ENCODE results near the gene HS3ST3A1. TPM values are rescaled to one million over a fixed set of nuclear protein-coding genes. Genes with fewer than 3 reads are reported as not detected.

Gene HS3ST3A1
- total and polyA plus RNA-seq, 4 donors = 2.1 to 4.4 (median 4.1) TPM

GRCh38 chr17:13636951-13637350 is 35.2 kb upstream of the HS3ST3A1 start:
- Histone ChIP-seq H3K27ac (ENCODE audit: low read depth, low read length) (no peak overlapping the region), H3K36me3 (ENCODE audit: control insufficient read depth, insufficient read depth, low read length) (no peaks in the 10 kb centered on the region), H3K4me3 (ENCODE audit: low read depth, low read length) (no peak overlapping the region), H3K27me3 (ENCODE audit: control insufficient read depth, insufficient read depth, low read length) (no peaks in the 10 kb centered on the region), H3K9me3 (ENCODE audit: control insufficient read depth, insufficient read depth, low read length) (no peaks in the 10 kb centered on the region), H3K4me1 (ENCODE audit: control insufficient read depth, insufficient read depth, low read length) (no peaks in the 10 kb centered on the region)
- 95% methylated on average over 4 of the region's 8 CpGs for WGBS (ENCODE audit: insufficient coverage)
- DNase-seq (ENCODE audit: low read depth in 4 of 6, low spot score in 6 of 6) = no peak

GRCh38 chr17:13635951-13636350 is 34.2 kb upstream of the HS3ST3A1 start:
- Histone ChIP-seq H3K4me3 (ENCODE audit: low read depth, low read length) (no peak overlapping the region), H3K9me3 (ENCODE audit: control insufficient read depth, insufficient read depth, low read length) (no peaks in the 10 kb centered on the region), H3K36me3 (ENCODE audit: control insufficient read depth, insufficient read depth, low read length) (no peaks in the 10 kb centered on the region), H3K4me1 (ENCODE audit: control insufficient read depth, insufficient read depth, low read length) (no peaks in the 10 kb centered on the region), H3K27ac (ENCODE audit: low read depth, low read length) (no peak overlapping the region), H3K27me3 (ENCODE audit: control insufficient read depth, insufficient read depth, low read length) (no peaks in the 10 kb centered on the region)
- DNase-seq (ENCODE audit: low read depth in 4 of 6, low spot score in 6 of 6) = no peak
- WGBS (ENCODE audit: insufficient coverage) = 67% methylated on average over 2 of the region's 5 CpGs

GRCh38 chr17:13634021-13634420 is 32.3 kb upstream of the HS3ST3A1 start:
- Histone ChIP-seq H3K27me3 (ENCODE audit: control insufficient read depth, insufficient read depth, low read length) (no peaks in the 10 kb centered on the region), H3K4me3 (ENCODE audit: low read depth, low read length) (no peak overlapping the region), H3K4me1 (ENCODE audit: control insufficient read depth, insufficient read depth, low read length) (no peaks in the 10 kb centered on the region), H3K27ac (ENCODE audit: low read depth, low read length) (no peak overlapping the region), H3K9me3 (ENCODE audit: control insufficient read depth, insufficient read depth, low read length) (no peaks in the 10 kb centered on the region), H3K36me3 (ENCODE audit: control insufficient read depth, insufficient read depth, low read length) (no peaks in the 10 kb centered on the region)
- no CpG with 5 or more reads among the region's 1 CpG for WGBS (ENCODE audit: insufficient coverage)
- DNase-seq (ENCODE audit: low read depth in 4 of 6, low spot score in 6 of 6) = peak in 1 of 6 donors; percentile 13

GRCh38 chr17:13631529-13631928 is 29.8 kb upstream of the HS3ST3A1 start:
- Histone ChIP-seq H3K4me1 (ENCODE audit: control insufficient read depth, insufficient read depth, low read length) (no peaks in the 10 kb centered on the region), H3K27me3 (ENCODE audit: control insufficient read depth, insufficient read depth, low read length) (no peaks in the 10 kb centered on the region), H3K9me3 (ENCODE audit: control insufficient read depth, insufficient read depth, low read length) (no peaks in the 10 kb centered on the region), H3K4me3 (ENCODE audit: low read depth, low read length) (no peak overlapping the region), H3K36me3 (ENCODE audit: control insufficient read depth, insufficient read depth, low read length) (no peaks in the 10 kb centered on the region), H3K27ac (ENCODE audit: low read depth, low read length) (no peak overlapping the region)
- 88% methylated on average over 2 of the region's 2 CpGs for WGBS (ENCODE audit: insufficient coverage)
- DNase-seq (ENCODE audit: low read depth in 4 of 6, low spot score in 6 of 6) = no peak

GRCh38 chr17:13626703-13627102 is 25.0 kb upstream of the HS3ST3A1 start:
- no peak overlapping the region for H3K4me3 ChIP-seq (ENCODE audit: low read depth, low read length)
- no peaks in the 10 kb centered on the region for H3K9me3 ChIP-seq (ENCODE audit: control insufficient read depth, insufficient read depth, low read length)
- H3K36me3 ChIP-seq (ENCODE audit: control insufficient read depth, insufficient read depth, low read length) = no peaks in the 10 kb centered on the region
- no CpG with 5 or more reads among the region's 1 CpG for WGBS (ENCODE audit: insufficient coverage)
- H3K27ac ChIP-seq (ENCODE audit: low read depth, low read length) = no peak overlapping the region
- H3K27me3 ChIP-seq (ENCODE audit: control insufficient read depth, insufficient read depth, low read length) = no peaks in the 10 kb centered on the region
- no peak for DNase-seq (ENCODE audit: low read depth in 4 of 6, low spot score in 6 of 6)
- H3K4me1 ChIP-seq (ENCODE audit: control insufficient read depth, insufficient read depth, low read length) = no peaks in the 10 kb centered on the region

- no peaks in the 10 kb centered on the region for H3K36me3 ChIP-seq (ENCODE audit: control insufficient read depth, insufficient read depth, low read length)
- H3K9me3 ChIP-seq (ENCODE audit: control insufficient read depth, insufficient read depth, low read length) = peaks cover 2% of the 10 kb centered on the region
- no peak overlapping the region for H3K27ac ChIP-seq (ENCODE audit: low read depth, low read length)
- H3K4me1 ChIP-seq (ENCODE audit: control insufficient read depth, insufficient read depth, low read length) = no peaks in the 10 kb centered on the region
- H3K4me3 ChIP-seq (ENCODE audit: low read depth, low read length) = no peak overlapping the region
- DNase-seq (ENCODE audit: low read depth in 4 of 6, low spot score in 6 of 6) = no peak
- no peaks in the 10 kb centered on the region for H3K27me3 ChIP-seq (ENCODE audit: control insufficient read depth, insufficient read depth, low read length)
- 73% methylated on average over 3 of the region's 4 CpGs for WGBS (ENCODE audit: insufficient coverage)
Measured at GRCh38 chr17:13619462-13619861, 17.7 kb upstream of the HS3ST3A1 start.

GRCh38 chr17:13616031-13616430 is 14.3 kb upstream of the HS3ST3A1 start:
- Histone ChIP-seq H3K27ac (ENCODE audit: low read depth, low read length) (no peak overlapping the region), H3K9me3 (ENCODE audit: control insufficient read depth, insufficient read depth, low read length) (peaks cover 6% of the 10 kb centered on the region), H3K27me3 (ENCODE audit: control insufficient read depth, insufficient read depth, low read length) (no peaks in the 10 kb centered on the region), H3K4me1 (ENCODE audit: control insufficient read depth, insufficient read depth, low read length) (no peaks in the 10 kb centered on the region), H3K4me3 (ENCODE audit: low read depth, low read length) (no peak overlapping the region), H3K36me3 (ENCODE audit: control insufficient read depth, insufficient read depth, low read length) (no peaks in the 10 kb centered on the region)
- 100% methylated on average over 1 of the region's 5 CpGs for WGBS (ENCODE audit: insufficient coverage)
- no peak for DNase-seq (ENCODE audit: low read depth in 4 of 6, low spot score in 6 of 6)

GRCh38 chr17:13609941-13610340 is 8.2 kb upstream of the HS3ST3A1 start:
- H3K4me1 ChIP-seq (ENCODE audit: control insufficient read depth, insufficient read depth, low read length) = no peaks in the 10 kb centered on the region
- no peaks in the 10 kb centered on the region for H3K36me3 ChIP-seq (ENCODE audit: control insufficient read depth, insufficient read depth, low read length)
- H3K4me3 ChIP-seq (ENCODE audit: low read depth, low read length) = no peak overlapping the region
- no peaks in the 10 kb centered on the region for H3K27me3 ChIP-seq (ENCODE audit: control insufficient read depth, insufficient read depth, low read length)
- DNase-seq (ENCODE audit: low read depth in 4 of 6, low spot score in 6 of 6) = no peak
- H3K27ac ChIP-seq (ENCODE audit: low read depth, low read length) = no peak overlapping the region
- H3K9me3 ChIP-seq (ENCODE audit: control insufficient read depth, insufficient read depth, low read length) = peaks cover 4% of the 10 kb centered on the region
- 85% methylated on average over 3 of the region's 4 CpGs for WGBS (ENCODE audit: insufficient coverage)

- Histone ChIP-seq H3K9me3 (ENCODE audit: control insufficient read depth, insufficient read depth, low read length) (no peaks in the 10 kb centered on the region), H3K36me3 (ENCODE audit: control insufficient read depth, insufficient read depth, low read length) (no peaks in the 10 kb centered on the region), H3K4me1 (ENCODE audit: control insufficient read depth, insufficient read depth, low read length) (peaks cover 14% of the 10 kb centered on the region), H3K27ac (ENCODE audit: low read depth, low read length) (peak overlapping the region; percentile 52), H3K4me3 (ENCODE audit: low read depth, low read length) (peak overlapping the region; percentile 54), H3K27me3 (ENCODE audit: control insufficient read depth, insufficient read depth, low read length) (peaks cover 40% of the 10 kb centered on the region)
- peak in 2 of 6 donors; percentile 53 to 67 for DNase-seq (ENCODE audit: low read depth in 4 of 6, low spot score in 6 of 6)
- WGBS (ENCODE audit: insufficient coverage) = under 1% methylated on average over 46 of the region's 46 CpGs
Measured at GRCh38 chr17:13601322-13601775, 380 bp downstream of the HS3ST3A1 start.

- 1% methylated on average over 101 of the region's 101 CpGs for WGBS (ENCODE audit: insufficient coverage)
- H3K4me1 ChIP-seq (ENCODE audit: control insufficient read depth, insufficient read depth, low read length) = peaks cover 14% of the 10 kb centered on the region
- no peaks in the 10 kb centered on the region for H3K9me3 ChIP-seq (ENCODE audit: control insufficient read depth, insufficient read depth, low read length)
- H3K36me3 ChIP-seq (ENCODE audit: control insufficient read depth, insufficient read depth, low read length) = no peaks in the 10 kb centered on the region
- H3K4me3 ChIP-seq (ENCODE audit: low read depth, low read length) = peak overlapping the region; percentile 54
- peaks cover 41% of the 10 kb centered on the region for H3K27me3 ChIP-seq (ENCODE audit: control insufficient read depth, insufficient read depth, low read length)
- DNase-seq (ENCODE audit: low read depth in 4 of 6, low spot score in 6 of 6) = peak in 2 of 6 donors; percentile 20 to 28
- H3K27ac ChIP-seq (ENCODE audit: low read depth, low read length) = peak overlapping the region; percentile 52
Measured at GRCh38 chr17:13600475-13601321, 1.0 kb downstream of the HS3ST3A1 start.
